Prostate gland (tissue), 2 donors: Measurements from ENCODE around the gene ZNF334.

Experiments
- CTCF ChIP-seq, 4 experiments: fragments of 200-600 bp in 2 of 4; fragments of 450-650 bp in 2 of 4; sonication (generic) in 2 of 4; IDR thresholded peaks; 1 replicate in 3 of 4; 2 replicates in 1 of 4; pipeline ENCODE4 v1.5.1; 2016 to 2019; ENCODE audit warnings: antibody characterized with exemption in 4 of 4, mild to moderate bottlenecking in 2 of 4, moderate library complexity in 2 of 4
- POLR2A ChIP-seq: fragments of 450-650 bp; IDR thresholded peaks from one replicate; pipeline ENCODE4 v1.6.1; 2016; ENCODE audit warnings: antibody characterized with exemption, mild to moderate bottlenecking
- POLR2AphosphoS5 ChIP-seq: sonication (generic); formaldehyde crosslinking; IDR thresholded peaks from one replicate; pipeline ENCODE4 v1.6.1; 2017; ENCODE audit warnings: antibody characterized with exemption

- TF ChIP-seq CTCF (IDR thresholded peaks at IDR 0.05) = no peak
- no peak for TF ChIP-seq POLR2A
- no peak for TF ChIP-seq POLR2AphosphoS5
Measured at GRCh38 chr20:46559001-46559400, 45.6 kb upstream of the ZNF334 start.
